Transverse colon (tissue), 4 donors: ENCODE measurements around the gene OSTN.
"Not testable (repeated sequence)": the region's sequence is repeated elsewhere in the genome, so short reads cannot be mapped to it uniquely, and the experiment has no call there.

ENCODE experiments used
- POLR2A ChIP-seq: fragments of 450-650 bp; IDR thresholded peaks from one replicate; pipeline ENCODE4 v1.6.1; 2016; ENCODE audit warnings: antibody characterized with exemption, mild to moderate bottlenecking, moderate library complexity
- POLR2AphosphoS5 ChIP-seq, 3 donors: sonication (generic); formaldehyde crosslinking; IDR thresholded peaks; one replicate each; pipeline ENCODE4 v1.6.1; 2016; ENCODE audit warnings: antibody characterized with exemption in 3 of 3
- TF ChIP-seq, protein P1 (sequence below), 5 experiments: fragments of 200-600 bp in 3 of 5; fragments of 450-650 bp in 2 of 5; sonication (generic) in 3 of 5; IDR thresholded peaks; 1 replicate in 2 of 5; 2 replicates in 3 of 5; pipeline ENCODE4 v1.5.1; 2016 to 2017; ENCODE audit warnings: antibody characterized with exemption in 5 of 5, inconsistent platforms in 3 of 5, mild to moderate bottlenecking in 2 of 5, moderate library complexity in 1 of 5

- TF ChIP-seq, protein P1, sequence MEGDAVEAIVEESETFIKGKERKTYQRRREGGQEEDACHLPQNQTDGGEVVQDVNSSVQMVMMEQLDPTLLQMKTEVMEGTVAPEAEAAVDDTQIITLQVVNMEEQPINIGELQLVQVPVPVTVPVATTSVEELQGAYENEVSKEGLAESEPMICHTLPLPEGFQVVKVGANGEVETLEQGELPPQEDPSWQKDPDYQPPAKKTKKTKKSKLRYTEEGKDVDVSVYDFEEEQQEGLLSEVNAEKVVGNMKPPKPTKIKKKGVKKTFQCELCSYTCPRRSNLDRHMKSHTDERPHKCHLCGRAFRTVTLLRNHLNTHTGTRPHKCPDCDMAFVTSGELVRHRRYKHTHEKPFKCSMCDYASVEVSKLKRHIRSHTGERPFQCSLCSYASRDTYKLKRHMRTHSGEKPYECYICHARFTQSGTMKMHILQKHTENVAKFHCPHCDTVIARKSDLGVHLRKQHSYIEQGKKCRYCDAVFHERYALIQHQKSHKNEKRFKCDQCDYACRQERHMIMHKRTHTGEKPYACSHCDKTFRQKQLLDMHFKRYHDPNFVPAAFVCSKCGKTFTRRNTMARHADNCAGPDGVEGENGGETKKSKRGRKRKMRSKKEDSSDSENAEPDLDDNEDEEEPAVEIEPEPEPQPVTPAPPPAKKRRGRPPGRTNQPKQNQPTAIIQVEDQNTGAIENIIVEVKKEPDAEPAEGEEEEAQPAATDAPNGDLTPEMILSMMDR (IDR thresholded peaks at IDR 0.05), result not testable (repeated sequence)
- not testable (repeated sequence) for TF ChIP-seq POLR2A; POLR2AphosphoS5 (IDR thresholded peaks at IDR 0.05)
Observed at GRCh38 chr3:191246034-191246433, 47.0 kb downstream of the OSTN start.
